ENCODE measurements around the gene ETF1. TPM values are rescaled to one million over a fixed set of nuclear protein-coding genes. Genes with fewer than 3 reads are reported as not detected.

Gene ETF1
- total RNA-seq, 1 donor from 2014 or later, result 149 TPM

DNA sequence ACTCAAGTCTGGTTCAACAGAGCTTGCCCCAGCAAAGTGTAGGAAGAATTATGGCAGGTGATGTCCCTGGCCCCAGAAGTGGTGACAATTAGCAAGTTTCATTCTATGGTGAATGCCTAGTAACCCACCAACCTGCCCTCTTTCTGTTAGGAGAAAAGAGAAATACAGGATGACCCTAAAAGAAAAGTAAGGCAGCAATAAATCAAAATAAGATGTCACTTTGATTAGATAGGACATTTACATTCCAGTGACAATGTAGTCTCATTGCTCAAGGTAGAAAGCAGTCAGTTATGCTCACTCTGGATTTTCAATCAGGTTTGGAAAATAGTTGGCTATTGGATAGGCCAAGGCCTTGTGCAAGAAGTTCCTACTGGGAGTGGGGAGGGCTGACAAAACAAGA lies 37.7 kb upstream of the ETF1 start:
- Histone ChIP-seq H3K27me3 (ENCODE audit: control insufficient read depth, insufficient read depth, low read length) (no peaks in the 10 kb centered on the region), H3K36me3 (ENCODE audit: control insufficient read depth, insufficient read depth, low read length) (no peaks in the 10 kb centered on the region), H3K4me3 (ENCODE audit: low read depth, low read length) (no peak overlapping the region)
- no peak for DNase-seq (ENCODE audit: low read depth)
- TF ChIP-seq, protein P1, sequence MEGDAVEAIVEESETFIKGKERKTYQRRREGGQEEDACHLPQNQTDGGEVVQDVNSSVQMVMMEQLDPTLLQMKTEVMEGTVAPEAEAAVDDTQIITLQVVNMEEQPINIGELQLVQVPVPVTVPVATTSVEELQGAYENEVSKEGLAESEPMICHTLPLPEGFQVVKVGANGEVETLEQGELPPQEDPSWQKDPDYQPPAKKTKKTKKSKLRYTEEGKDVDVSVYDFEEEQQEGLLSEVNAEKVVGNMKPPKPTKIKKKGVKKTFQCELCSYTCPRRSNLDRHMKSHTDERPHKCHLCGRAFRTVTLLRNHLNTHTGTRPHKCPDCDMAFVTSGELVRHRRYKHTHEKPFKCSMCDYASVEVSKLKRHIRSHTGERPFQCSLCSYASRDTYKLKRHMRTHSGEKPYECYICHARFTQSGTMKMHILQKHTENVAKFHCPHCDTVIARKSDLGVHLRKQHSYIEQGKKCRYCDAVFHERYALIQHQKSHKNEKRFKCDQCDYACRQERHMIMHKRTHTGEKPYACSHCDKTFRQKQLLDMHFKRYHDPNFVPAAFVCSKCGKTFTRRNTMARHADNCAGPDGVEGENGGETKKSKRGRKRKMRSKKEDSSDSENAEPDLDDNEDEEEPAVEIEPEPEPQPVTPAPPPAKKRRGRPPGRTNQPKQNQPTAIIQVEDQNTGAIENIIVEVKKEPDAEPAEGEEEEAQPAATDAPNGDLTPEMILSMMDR (IDR thresholded peaks at IDR 0.05; ENCODE audit: insufficient read depth, low read length, poor library complexity, severe bottlenecking), result no peak

DNA sequence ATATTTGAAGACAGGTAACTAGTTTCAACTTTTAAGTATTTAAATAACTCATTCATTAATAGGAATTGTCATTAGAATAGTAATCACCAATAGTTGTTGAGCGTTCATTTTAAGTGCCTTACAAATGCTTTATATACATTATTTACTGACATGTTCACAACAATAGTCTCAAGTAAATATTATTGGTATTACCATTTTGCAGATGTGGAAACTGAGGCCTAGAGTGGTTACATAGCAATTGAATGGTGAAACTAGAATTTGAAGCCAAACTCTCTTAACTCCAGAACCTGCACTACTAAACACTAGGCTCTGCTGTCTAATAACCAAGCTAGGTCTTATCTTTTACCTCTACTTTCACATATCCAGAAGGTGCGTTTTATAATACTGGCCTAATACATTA lies 37.0 kb upstream of the ETF1 start:
- TF ChIP-seq, protein P1 (IDR thresholded peaks at IDR 0.05; ENCODE audit: insufficient read depth, low read length, poor library complexity, severe bottlenecking), result no peak
- H3K27me3 ChIP-seq (ENCODE audit: control insufficient read depth, insufficient read depth, low read length), result no peaks in the 10 kb centered on the region
- H3K36me3 ChIP-seq (ENCODE audit: control insufficient read depth, insufficient read depth, low read length), result no peaks in the 10 kb centered on the region
- DNase-seq (ENCODE audit: low read depth), result no peak
- H3K4me3 ChIP-seq (ENCODE audit: low read depth, low read length), result no peak overlapping the region

DNA sequence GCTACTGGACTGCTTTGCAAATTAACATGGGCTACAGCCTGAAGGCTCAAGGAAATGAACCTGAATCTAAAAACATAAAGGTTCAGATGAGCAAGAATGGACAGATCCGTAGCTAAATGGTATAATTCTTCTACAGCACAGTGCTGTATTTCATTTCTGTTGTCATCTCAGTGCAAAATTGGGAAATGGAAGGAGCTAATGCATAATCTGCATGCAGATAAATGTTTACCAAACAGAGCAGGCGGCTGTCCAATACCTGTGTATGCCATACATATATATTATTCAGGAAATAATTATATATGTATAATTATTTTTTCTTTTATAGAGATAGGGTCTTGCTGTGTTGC lies 36.5 kb upstream of the ETF1 start:
- Histone ChIP-seq H3K4me3 (ENCODE audit: low read depth, low read length) (no peak overlapping the region), H3K36me3 (ENCODE audit: control insufficient read depth, insufficient read depth, low read length) (no peaks in the 10 kb centered on the region), H3K27me3 (ENCODE audit: control insufficient read depth, insufficient read depth, low read length) (no peaks in the 10 kb centered on the region)
- TF ChIP-seq, protein P1 (IDR thresholded peaks at IDR 0.05; ENCODE audit: insufficient read depth, low read length, poor library complexity, severe bottlenecking), result no peak
- no peak for DNase-seq (ENCODE audit: low read depth)

DNA sequence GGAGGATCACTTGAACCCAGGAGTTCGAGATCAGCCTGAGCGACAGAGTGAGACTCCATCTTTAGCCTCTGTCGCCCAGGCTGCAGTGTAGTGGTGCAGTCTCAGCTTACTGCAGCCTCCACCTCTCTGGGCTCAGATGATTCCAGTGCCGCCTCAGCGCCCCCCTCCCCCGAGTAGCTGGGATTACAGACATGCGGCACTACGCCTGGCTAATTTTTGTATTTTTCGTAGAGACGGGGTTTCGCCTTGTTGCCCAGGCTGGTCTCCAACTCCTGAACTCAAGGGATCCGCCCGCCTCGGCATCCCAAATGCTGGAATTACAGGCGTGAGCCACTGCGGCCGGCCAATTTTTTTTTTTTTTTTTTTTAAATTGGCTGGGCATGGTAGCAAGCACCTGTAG lies 34.4 kb upstream of the ETF1 start:
- H3K36me3 ChIP-seq (ENCODE audit: control insufficient read depth, insufficient read depth, low read length), result peaks cover 3% of the 10 kb centered on the region
- no peak for DNase-seq (ENCODE audit: low read depth)
- TF ChIP-seq, protein P1 (IDR thresholded peaks at IDR 0.05; ENCODE audit: insufficient read depth, low read length, poor library complexity, severe bottlenecking), result no peak
- H3K4me3 ChIP-seq (ENCODE audit: low read depth, low read length), result no peak overlapping the region
- H3K27me3 ChIP-seq (ENCODE audit: control insufficient read depth, insufficient read depth, low read length), result no peaks in the 10 kb centered on the region

DNA sequence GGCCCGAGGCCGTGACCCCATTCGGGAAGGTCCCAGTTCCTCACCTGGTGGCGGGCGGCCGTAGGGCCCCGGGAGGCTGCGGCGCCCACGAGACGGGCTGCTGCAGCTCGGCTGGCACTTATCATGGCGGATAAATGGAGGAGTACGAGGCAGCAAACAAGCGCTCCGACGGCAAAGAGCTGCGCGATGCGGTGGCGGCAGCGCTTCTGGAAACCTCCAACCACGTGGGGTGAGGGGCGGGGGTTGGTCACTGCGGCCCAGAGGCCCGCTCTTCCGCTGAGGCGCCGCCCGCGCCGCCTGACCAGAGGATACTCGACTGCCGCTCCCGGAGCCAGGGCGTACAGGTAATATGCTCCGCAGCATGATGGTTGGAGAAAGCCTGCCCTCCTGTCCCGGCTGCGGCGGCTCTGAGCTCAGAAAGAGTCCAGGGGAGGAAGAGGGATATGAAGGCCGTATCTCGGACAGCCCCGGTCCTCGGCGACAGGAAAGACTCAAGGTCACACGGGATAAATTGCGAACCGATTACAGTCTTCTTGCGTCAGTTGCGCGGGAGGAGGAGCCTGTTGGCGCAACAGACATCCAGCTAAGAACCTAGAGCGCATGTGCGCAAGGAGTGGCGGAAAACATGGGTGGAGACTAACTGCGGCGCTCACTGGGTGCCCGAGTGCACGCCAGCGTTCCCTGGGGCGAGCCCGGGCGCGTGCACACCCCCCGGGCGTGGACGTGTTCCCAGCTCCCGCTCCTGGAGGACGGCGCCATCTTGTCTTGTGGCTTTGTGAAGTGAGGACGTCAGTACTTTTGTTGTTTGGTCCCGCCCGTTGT lies 32.4 kb upstream of the ETF1 start, which contains the start of gene HSPA9:
TSS of gene HSPA9 (minus strand) at position 208 of the 822 bp plus-strand sequence. CDS start at position 125, 83 bp downstream.
- peaks cover 3% of the 10 kb centered on the region for H3K36me3 ChIP-seq (ENCODE audit: control insufficient read depth, insufficient read depth, low read length)
- H3K4me3 ChIP-seq (ENCODE audit: low read depth, low read length), result peak within 1 kb of the TSS; percentile 91
- TF ChIP-seq, protein P1 (IDR thresholded peaks at IDR 0.05; ENCODE audit: insufficient read depth, low read length, poor library complexity, severe bottlenecking), result no peak
- peak; percentile 98 for DNase-seq (ENCODE audit: low read depth)
- no peaks in the 10 kb centered on the region for H3K27me3 ChIP-seq (ENCODE audit: control insufficient read depth, insufficient read depth, low read length)
